ENCODE results near the gene CDYL2.

DNA sequence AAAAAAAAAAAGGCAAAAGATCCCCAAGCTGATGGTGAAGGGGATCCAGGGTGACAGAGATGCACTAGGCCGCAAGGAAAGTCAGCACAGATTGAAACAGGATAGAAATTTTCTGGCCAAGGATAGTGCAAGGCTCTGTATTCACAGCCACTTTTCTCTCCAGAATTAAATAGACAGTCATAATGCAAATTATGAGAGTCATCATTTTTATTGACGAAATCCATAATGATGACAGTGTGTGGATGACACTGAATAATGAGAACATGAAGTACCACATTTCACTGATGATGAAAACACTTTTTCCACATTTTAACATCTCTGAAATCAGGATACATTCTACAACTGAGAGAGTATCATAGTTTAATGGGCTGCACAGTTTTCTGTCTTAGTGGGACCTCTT, 72.5 kb downstream of the CDYL2 start:
- TF ChIP-seq CTCF (conservative IDR thresholded peaks at IDR 0.05; ENCODE audit: low read length): no peak
- TF ChIP-seq EZH2phosphoT487 (IDR thresholded peaks at IDR 0.05; ENCODE audit: borderline replicate concordance, low read depth, low read length): no peak
